GM12873 (cell line): ENCODE measurements around the gene RIOX2.

Experiments used
- CTCF ChIP-seq: IDR thresholded peaks from 2 replicates; pipeline ENCODE4 v1.5.1; 2012; ENCODE audit warnings: low read depth, mild to moderate bottlenecking, moderate library complexity, low read length, control low read depth; ENCODE audit not compliant: insufficient read depth; ENCODE audit errors: missing control alignments

RIOX2 gene

GRCh38 chr3:97996988-97997387 is 24.8 kb upstream of the RIOX2 start:
- no peak for TF ChIP-seq CTCF

GRCh38 chr3:97994328-97994945 is 22.2 kb upstream of the RIOX2 start:
- no peak for TF ChIP-seq CTCF

- TF ChIP-seq CTCF: no peak
These were observed 21.3 kb upstream of the RIOX2 start for GRCh38 chr3:97993526-97993925.

- no peak for TF ChIP-seq CTCF
These were observed 20.4 kb upstream of the RIOX2 start for GRCh38 chr3:97992547-97993173.

- no peak for TF ChIP-seq CTCF
These were observed 19.1 kb upstream of the RIOX2 start for GRCh38 chr3:97991293-97991682.

- no peak for TF ChIP-seq CTCF
These were observed 18.5 kb upstream of the RIOX2 start for GRCh38 chr3:97990624-97991292.

- no peak for TF ChIP-seq CTCF
These were observed 16.7 kb upstream of the RIOX2 start for GRCh38 chr3:97988784-97989568.
